ENCODE results near the gene TSPAN6.

Gene TSPAN6

DNA sequence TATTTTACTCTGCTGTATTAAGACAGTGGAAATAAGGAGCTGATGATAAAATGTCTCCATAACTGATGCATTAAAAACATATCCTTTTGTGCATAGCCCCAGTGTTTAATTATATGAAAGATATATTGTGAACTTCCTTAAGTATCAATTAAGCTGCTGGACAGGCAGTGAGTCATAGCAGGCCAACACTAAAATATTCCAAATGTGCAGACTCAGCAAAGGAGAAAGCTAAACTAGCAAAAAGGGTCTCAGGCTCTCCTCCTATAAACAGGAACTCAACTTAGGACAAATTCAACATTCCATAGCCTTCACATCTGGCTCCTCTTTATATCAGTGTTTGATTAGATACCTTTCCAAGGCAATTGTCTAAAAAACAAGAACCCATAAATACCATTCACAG lies 36.3 kb downstream of the TSPAN6 start:
- TF ChIP-seq, protein P1, sequence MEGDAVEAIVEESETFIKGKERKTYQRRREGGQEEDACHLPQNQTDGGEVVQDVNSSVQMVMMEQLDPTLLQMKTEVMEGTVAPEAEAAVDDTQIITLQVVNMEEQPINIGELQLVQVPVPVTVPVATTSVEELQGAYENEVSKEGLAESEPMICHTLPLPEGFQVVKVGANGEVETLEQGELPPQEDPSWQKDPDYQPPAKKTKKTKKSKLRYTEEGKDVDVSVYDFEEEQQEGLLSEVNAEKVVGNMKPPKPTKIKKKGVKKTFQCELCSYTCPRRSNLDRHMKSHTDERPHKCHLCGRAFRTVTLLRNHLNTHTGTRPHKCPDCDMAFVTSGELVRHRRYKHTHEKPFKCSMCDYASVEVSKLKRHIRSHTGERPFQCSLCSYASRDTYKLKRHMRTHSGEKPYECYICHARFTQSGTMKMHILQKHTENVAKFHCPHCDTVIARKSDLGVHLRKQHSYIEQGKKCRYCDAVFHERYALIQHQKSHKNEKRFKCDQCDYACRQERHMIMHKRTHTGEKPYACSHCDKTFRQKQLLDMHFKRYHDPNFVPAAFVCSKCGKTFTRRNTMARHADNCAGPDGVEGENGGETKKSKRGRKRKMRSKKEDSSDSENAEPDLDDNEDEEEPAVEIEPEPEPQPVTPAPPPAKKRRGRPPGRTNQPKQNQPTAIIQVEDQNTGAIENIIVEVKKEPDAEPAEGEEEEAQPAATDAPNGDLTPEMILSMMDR (conservative IDR thresholded peaks at IDR 0.05): no peak
- H3K27ac ChIP-seq: no peak overlapping the region

DNA sequence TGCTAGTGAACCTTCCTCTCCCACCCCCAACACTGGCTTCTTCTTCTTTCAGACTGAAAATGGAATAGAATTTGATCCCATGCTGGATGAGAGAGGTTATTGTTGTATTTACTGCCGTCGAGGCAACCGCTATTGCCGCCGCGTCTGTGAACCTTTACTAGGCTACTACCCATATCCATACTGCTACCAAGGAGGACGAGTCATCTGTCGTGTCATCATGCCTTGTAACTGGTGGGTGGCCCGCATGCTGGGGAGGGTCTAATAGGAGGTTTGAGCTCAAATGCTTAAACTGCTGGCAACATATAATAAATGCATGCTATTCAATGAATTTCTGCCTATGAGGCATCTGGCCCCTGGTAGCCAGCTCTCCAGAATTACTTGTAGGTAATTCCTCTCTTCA lies 37.1 kb downstream of the TSPAN6 start:
- TF ChIP-seq, protein P1 (conservative IDR thresholded peaks at IDR 0.05): no peak
- no peak overlapping the region for H3K27ac ChIP-seq

DNA sequence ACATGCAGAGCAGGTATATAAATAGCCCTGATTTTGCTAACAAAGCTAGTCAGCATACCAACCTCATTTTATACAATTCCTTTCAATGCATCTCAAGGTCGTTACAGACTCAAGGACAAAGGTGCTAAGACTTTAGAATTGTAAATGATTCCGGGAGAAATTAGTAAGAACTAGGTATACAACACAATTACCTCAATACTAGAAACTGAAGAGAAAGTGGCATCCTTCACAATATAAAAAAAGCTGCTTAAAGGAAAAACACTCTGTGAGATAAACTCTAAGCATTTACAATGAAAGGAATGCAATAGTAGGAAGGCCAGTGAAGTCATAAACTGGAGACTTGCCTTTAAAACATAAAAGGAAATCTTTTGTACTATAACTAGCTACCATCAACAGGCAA lies 40.0 kb downstream of the TSPAN6 start:
- TF ChIP-seq, protein P1 (conservative IDR thresholded peaks at IDR 0.05): no peak
- no peak overlapping the region for H3K27ac ChIP-seq

DNA sequence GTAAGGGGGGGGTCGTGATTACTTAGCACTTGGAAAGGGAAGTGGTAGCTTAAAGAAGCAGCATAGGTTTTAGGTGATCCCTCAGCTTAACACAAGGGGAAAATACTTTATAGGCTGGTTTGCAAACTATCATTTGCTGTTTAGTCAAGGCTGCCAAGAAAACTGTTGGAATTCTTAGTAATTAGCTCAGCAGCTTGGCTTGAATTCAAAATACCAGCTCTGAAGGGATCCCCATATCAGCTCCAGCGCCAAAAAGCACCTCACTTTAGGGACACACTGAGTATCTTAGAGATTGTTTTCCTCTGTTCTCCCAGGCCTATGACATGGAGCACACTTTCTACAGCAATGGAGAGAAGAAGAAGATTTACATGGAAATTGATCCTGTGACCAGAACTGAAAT lies 43.0 kb downstream of the TSPAN6 start:
- TF ChIP-seq, protein P1 (conservative IDR thresholded peaks at IDR 0.05): no peak

DNA sequence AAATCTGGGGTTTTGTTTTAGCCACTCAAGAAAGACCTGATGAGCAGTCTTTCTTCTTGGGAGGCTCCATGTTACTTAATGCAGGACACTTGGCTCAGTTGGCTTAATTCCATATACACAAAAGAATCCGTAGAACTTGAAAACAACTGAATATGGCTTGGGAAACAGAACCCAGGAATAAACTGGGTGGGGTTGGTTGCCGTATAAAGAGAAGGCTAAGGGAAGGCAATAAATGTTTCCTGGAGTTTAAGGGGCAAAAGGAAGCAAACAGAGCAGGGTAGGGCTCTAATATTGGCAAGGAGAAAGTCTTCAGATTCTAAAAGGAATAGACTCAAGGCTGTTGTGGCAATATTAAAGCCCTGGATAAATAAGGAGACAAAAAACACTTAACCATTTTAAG lies 43.5 kb downstream of the TSPAN6 start:
- TF ChIP-seq, protein P1 (conservative IDR thresholded peaks at IDR 0.05): no peak
- no peak overlapping the region for H3K27ac ChIP-seq

More for the DNA sequence above, 43.0 kb downstream of the TSPAN6 start:
- H3K27ac ChIP-seq: no peak overlapping the region

DNA sequence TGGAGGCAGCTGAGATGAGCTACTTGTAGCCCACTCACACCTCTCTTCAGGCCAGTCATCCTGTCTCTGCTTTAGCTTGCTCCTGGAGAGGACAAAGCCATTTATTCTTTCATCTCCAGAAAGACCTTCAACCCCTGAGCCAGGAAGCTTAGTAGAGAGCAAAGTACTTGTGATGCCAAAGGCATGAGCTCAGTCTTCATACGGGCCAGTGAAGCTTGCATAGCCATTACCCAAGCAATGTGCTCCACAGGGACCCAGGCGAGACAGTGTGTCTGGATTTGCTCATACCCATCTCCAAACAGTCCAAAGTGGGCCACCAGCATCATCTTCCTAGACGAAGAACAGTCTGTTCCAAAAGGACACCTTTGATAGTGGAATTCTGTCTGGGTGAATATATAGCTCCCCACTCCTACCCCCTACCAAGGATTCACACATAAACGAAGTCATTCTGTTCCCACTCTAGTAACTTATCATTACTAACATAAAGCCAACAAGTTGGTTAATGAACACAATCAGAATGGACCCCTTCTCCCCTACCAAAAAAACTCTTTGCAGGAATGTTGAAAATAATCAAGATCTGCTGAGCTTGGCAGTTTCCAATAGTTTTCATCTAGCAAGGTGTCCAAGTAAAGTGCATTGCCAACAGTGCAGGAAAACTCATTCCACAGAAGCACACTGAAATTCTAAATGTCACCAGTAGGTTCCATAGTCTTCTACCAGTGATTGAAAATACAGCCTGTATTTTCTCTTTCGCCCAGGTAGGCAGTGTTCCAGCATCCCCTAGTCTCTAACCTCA lies 45.2 kb downstream of the TSPAN6 start:
- TF ChIP-seq, protein P1 (conservative IDR thresholded peaks at IDR 0.05): no peak
- no peak overlapping the region for H3K27ac ChIP-seq

DNA sequence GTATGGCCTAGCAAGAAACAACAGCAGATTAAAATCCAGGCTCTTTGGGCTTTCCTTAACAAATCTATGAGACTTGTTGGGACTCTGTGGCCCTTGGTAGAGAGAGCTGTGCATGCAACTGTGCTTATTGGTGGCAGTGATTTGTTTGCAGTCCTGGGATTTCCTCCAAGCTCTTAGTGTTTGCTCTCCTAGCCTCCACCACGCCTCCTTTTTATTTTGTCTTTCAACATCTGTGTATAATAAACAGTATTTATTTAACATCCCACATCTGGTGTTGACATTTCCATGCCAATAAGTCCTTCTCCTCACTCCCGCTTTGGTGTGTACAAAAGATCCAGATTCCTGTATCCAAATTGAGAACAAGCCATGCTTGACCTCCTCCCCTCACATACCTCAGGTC lies 48.7 kb downstream of the TSPAN6 start:
- TF ChIP-seq, protein P1 (conservative IDR thresholded peaks at IDR 0.05): no peak
- H3K27ac ChIP-seq: no peak overlapping the region
